Measurements from ENCODE around the gene GNAT2. TPM values are rescaled to one million over a fixed set of nuclear protein-coding genes. Genes with fewer than 3 reads are reported as not detected.
A peak's percentile ranks its signal among the peaks of the same experiment; 100 is the strongest.

GNAT2 gene
- total RNA-seq, 4 donors from 2014 or later: not detected

DNA sequence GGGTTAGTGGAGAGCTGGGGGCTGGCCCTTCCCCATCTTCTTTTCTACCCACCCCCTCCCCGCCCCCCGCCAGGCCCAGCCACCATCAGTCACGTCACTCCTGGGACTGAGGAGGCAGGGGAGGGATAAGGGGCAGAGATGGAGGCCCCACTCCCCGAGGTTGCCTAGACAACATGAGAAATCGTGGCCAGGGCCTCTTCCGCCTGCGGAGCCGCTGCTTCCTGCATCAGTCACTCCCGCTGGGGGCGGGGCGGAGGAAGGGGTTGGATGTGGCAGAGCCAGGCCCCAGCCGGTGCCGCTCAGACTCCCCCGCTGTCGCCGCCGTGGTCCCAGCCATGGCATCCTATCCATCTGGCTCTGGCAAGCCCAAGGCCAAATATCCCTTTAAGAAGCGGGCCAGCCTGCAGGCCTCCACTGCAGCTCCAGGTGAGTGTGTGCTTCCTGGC lies 1.4 kb upstream of the GNAT2 start:
- H3K27ac ChIP-seq: peak overlapping the region; percentile 62 to 73 (median 71)
- DNase-seq (peak; percentile 69 to 75), ATAC-seq (peak; percentile 48 to 51)
- H3K4me3 ChIP-seq: peak overlapping the region; percentile 64 to 87 (median 66)
- TF ChIP-seq CTCF (IDR thresholded peaks at IDR 0.05 in 4 of 5, conservative IDR thresholded peaks at IDR 0.05 in 1 of 5): no peak
- TF ChIP-seq POLR2A (IDR thresholded peaks at IDR 0.05): no peak
- peaks cover 0 to 4% (median 0%) of the 10 kb centered on the region in 3 donors for H3K27me3 ChIP-seq
- H3K4me1 ChIP-seq: peaks cover 4 to 24% of the 10 kb centered on the region in 2 donors
- in situ Hi-C loops (cut with MboI; ENCODE audit: low sequenced_read_pairs in 4 of 4) (loop anchor here (5.0 to 10.0 kb wide), 3 partner anchors 74 to 364 kb away; partner anchors contain the start of genes GNAI3 (in 4 of the 4) and AHCYL1 (in 1 of the 4)), intact Hi-C loops (cut with DNase I; ENCODE audit: low total_unique reads) (loop anchor here (2.0 kb wide), 1 partner anchor 74 kb away; no protein-coding TSS in a partner anchor)
- H3K36me3 ChIP-seq: no peaks in the 10 kb centered on the region
- no peaks in the 10 kb centered on the region for H3K9me3 ChIP-seq

DNA sequence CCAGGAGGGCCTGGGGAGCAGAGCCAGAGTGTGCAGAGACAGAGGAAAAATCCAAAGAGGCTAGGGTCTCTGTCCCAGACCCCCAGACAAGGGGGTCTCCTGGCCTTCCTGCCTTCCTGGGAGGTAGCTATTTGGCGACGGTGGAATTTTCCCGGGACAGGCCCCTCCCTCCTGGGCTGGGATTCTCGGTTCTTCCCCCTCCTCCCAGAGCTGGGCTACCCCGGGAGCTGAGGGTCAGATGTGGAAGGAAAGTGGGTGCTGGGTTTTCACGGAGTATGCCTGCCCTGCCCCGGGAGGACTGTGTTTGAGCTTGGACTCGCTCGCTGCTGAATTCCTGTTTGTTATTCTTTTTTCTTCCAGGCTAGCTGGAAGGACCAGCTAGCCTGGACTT lies 980 bp upstream of the GNAT2 start:
- peaks cover 0 to 4% (median 0%) of the 10 kb centered on the region in 3 donors for H3K27me3 ChIP-seq
- ATAC-seq (peak; percentile 41 to 53), DNase-seq (no peak)
- H3K4me3 ChIP-seq: peak overlapping the region; percentile 64 to 87 (median 66)
- in situ Hi-C loops (cut with MboI; ENCODE audit: low sequenced_read_pairs in 4 of 4) (loop anchor here (5.0 to 10.0 kb wide), 3 partner anchors 73 to 364 kb away; partner anchors contain the start of genes GNAI3 (in 4 of the 4) and AHCYL1 (in 1 of the 4)), intact Hi-C loops (cut with DNase I; ENCODE audit: low total_unique reads) (loop anchor here (2.0 kb wide), 1 partner anchor 74 kb away; no protein-coding TSS in a partner anchor)
- H3K27ac ChIP-seq: peak overlapping the region; percentile 62 to 73 (median 71)
- H3K36me3 ChIP-seq: no peaks in the 10 kb centered on the region
- TF ChIP-seq CTCF (IDR thresholded peaks at IDR 0.05 in 4 of 5, conservative IDR thresholded peaks at IDR 0.05 in 1 of 5) (no peak), POLR2A (IDR thresholded peaks at IDR 0.05) (no peak)
- H3K9me3 ChIP-seq: no peaks in the 10 kb centered on the region
- peaks cover 4 to 24% of the 10 kb centered on the region in 2 donors for H3K4me1 ChIP-seq

GRCh38 chr1:109618661-109619575 lies 498 bp downstream of the GNAT2 start:
- in situ Hi-C loops (cut with MboI; ENCODE audit: low sequenced_read_pairs in 4 of 4): no loop called here
- Histone ChIP-seq H3K27ac (peak overlapping the region in 3 of 4 donors; percentile 27 to 73 (median 72)), H3K27me3 (peaks cover 0 to 4% (median 0%) of the 10 kb centered on the region in 3 donors), H3K4me3 (peak overlapping the region; percentile 64 to 87 (median 66)), H3K9me3 (no peaks in the 10 kb centered on the region), H3K36me3 (no peaks in the 10 kb centered on the region), H3K4me1 (peaks cover 4 to 22% of the 10 kb centered on the region in 2 donors)
- DNase-seq: no peak
- intact Hi-C loops (cut with DNase I; ENCODE audit: low total_unique reads): loop anchor here (5.0 kb wide), 1 partner anchor 127 kb away; the partner anchor contains the start of gene CYB561D1
- TF ChIP-seq CTCF (IDR thresholded peaks at IDR 0.05 in 4 of 5, conservative IDR thresholded peaks at IDR 0.05 in 1 of 5) (no peak), POLR2A (IDR thresholded peaks at IDR 0.05) (no peak)
- no peak for ATAC-seq

GRCh38 chr1:109617291-109617801 lies 2.1 kb downstream of the GNAT2 start:
- H3K4me1 ChIP-seq: peaks cover 4 to 21% of the 10 kb centered on the region in 2 donors
- H3K27me3 ChIP-seq: peaks cover 0 to 4% (median 0%) of the 10 kb centered on the region in 3 donors
- no peak overlapping the region for H3K4me3 ChIP-seq
- intact Hi-C loops (cut with DNase I; ENCODE audit: low total_unique reads) (loop anchor here (5.0 kb wide), 1 partner anchor 125 kb away; the partner anchor contains the start of gene CYB561D1), in situ Hi-C loops (cut with MboI; ENCODE audit: low sequenced_read_pairs in 4 of 4) (no loop called here)
- DNase-seq (no peak), ATAC-seq (no peak)
- no peak overlapping the region for H3K27ac ChIP-seq
- H3K36me3 ChIP-seq: no peaks in the 10 kb centered on the region
- H3K9me3 ChIP-seq: no peaks in the 10 kb centered on the region
- TF ChIP-seq CTCF (IDR thresholded peaks at IDR 0.05 in 4 of 5, conservative IDR thresholded peaks at IDR 0.05 in 1 of 5): no peak
- no peak for TF ChIP-seq POLR2A (IDR thresholded peaks at IDR 0.05)
